Upper lobe of right lung (tissue), 1 donor: ENCODE results near the gene VMAC. TPM values are rescaled to one million over a fixed set of nuclear protein-coding genes. Genes with fewer than 3 reads are reported as not detected.

Experiments used
- ATAC-seq: fragments of 200-7000 bp; cut with Tn5 transposase; one replicate; pipeline ENCODE4 v1.9.1; 2020; ENCODE audit warnings: mild to moderate bottlenecking, moderate library complexity
- DNase-seq: peaks from one replicate; pipeline ENCODE4 v3.0.0-alpha.2; 2020
- H3K27ac ChIP-seq: fragments of 200-600 bp; one replicate; pipeline ENCODE4 v1.8.0; 2022
- H3K27me3 ChIP-seq: fragments of 200-600 bp; one replicate; pipeline ENCODE4 v1.8.0; 2022; ENCODE audit warnings: mild to moderate bottlenecking
- H3K36me3 ChIP-seq: fragments of 200-600 bp; one replicate; pipeline ENCODE4 v1.8.0; 2022
- H3K4me1 ChIP-seq: fragments of 200-600 bp; one replicate; pipeline ENCODE4 v1.8.0; 2022
- H3K4me3 ChIP-seq: fragments of 200-600 bp; one replicate; pipeline ENCODE4 v1.8.0; 2022; ENCODE audit warnings: mild to moderate bottlenecking
- H3K9me3 ChIP-seq: fragments of 200-600 bp; one replicate; pipeline ENCODE4 v1.8.0; 2022
- CTCF ChIP-seq: fragments of 200-600 bp; IDR thresholded peaks from one replicate; pipeline ENCODE4 v1.8.0; 2022; ENCODE audit warnings: antibody characterized with exemption
- intact Hi-C: fragments of 100-400 bp; cut with DNase I; formaldehyde crosslinking; loops from one replicate; pipeline ENCODE4 v1.11.0; 2022
- total RNA-seq: library from RNA; stranded (reverse); fragmentation: NEBNext Ultra II Directional; extraction: Animal tissue kit (Norgen Biotek cat#: 25700); gene quantifications from one replicate; pipeline ENCODE4 v1.2.1, GENCODE V29; 2021
- donor health status: DM: no; HTN: yes; CAD: no; lungs with severe emphysema.

Gene VMAC
- total RNA-seq, 1 donor from 2014 or later = 6.8 TPM

- Histone ChIP-seq H3K4me1 (peaks cover 64% of the 10 kb centered on the region), H3K27me3 (no peaks in the 10 kb centered on the region), H3K4me3 (no peak overlapping the region), H3K27ac (peak overlapping the region; percentile 52), H3K36me3 (peaks cover 5% of the 10 kb centered on the region), H3K9me3 (no peaks in the 10 kb centered on the region)
- DNase-seq = no peak
- intact Hi-C loops = no loop called here
- ATAC-seq = no peak
- no peak for TF ChIP-seq CTCF
Observed at GRCh38 chr19:5954293-5954692, 49.6 kb downstream of the VMAC start.

- DNase-seq (no peak), ATAC-seq (no peak)
- TF ChIP-seq CTCF = no peak
- Histone ChIP-seq H3K27me3 (no peaks in the 10 kb centered on the region), H3K4me3 (no peak overlapping the region), H3K36me3 (peaks cover 5% of the 10 kb centered on the region), H3K9me3 (no peaks in the 10 kb centered on the region), H3K27ac (peak overlapping the region; percentile 25), H3K4me1 (peaks cover 65% of the 10 kb centered on the region)
- intact Hi-C loops = no loop called here
Observed at GRCh38 chr19:5955636-5955935, 50.9 kb downstream of the VMAC start.

- TF ChIP-seq CTCF = no peak
- Histone ChIP-seq H3K4me3 (no peak overlapping the region), H3K27ac (no peak overlapping the region), H3K9me3 (no peaks in the 10 kb centered on the region), H3K4me1 (peaks cover 65% of the 10 kb centered on the region), H3K36me3 (peaks cover 5% of the 10 kb centered on the region), H3K27me3 (no peaks in the 10 kb centered on the region)
- DNase-seq = no peak
- intact Hi-C loops = no loop called here
- no peak for ATAC-seq
Observed at GRCh38 chr19:5956323-5956722, 51.7 kb downstream of the VMAC start.

- no peak for ATAC-seq
- Histone ChIP-seq H3K4me3 (no peak overlapping the region), H3K9me3 (no peaks in the 10 kb centered on the region), H3K27me3 (no peaks in the 10 kb centered on the region), H3K36me3 (peaks cover 5% of the 10 kb centered on the region), H3K27ac (no peak overlapping the region), H3K4me1 (peaks cover 65% of the 10 kb centered on the region)
- TF ChIP-seq CTCF = no peak
- no peak for DNase-seq
- intact Hi-C loops = no loop called here
Observed at GRCh38 chr19:5956728-5957127, 52.1 kb downstream of the VMAC start.

- DNase-seq (no peak), ATAC-seq (no peak)
- intact Hi-C loops = no loop called here
- no peaks in the 10 kb centered on the region for H3K9me3 ChIP-seq
- TF ChIP-seq CTCF = no peak
- peaks cover 65% of the 10 kb centered on the region for H3K4me1 ChIP-seq
- H3K4me3 ChIP-seq = no peak overlapping the region
- H3K36me3 ChIP-seq = peaks cover 5% of the 10 kb centered on the region
- no peak overlapping the region for H3K27ac ChIP-seq
- no peaks in the 10 kb centered on the region for H3K27me3 ChIP-seq
Observed at GRCh38 chr19:5957170-5957569, 52.5 kb downstream of the VMAC start.

- Histone ChIP-seq H3K27ac (no peak overlapping the region), H3K9me3 (no peaks in the 10 kb centered on the region), H3K4me3 (no peak overlapping the region), H3K4me1 (peaks cover 65% of the 10 kb centered on the region), H3K36me3 (peaks cover 5% of the 10 kb centered on the region), H3K27me3 (no peaks in the 10 kb centered on the region)
- TF ChIP-seq CTCF = no peak
- DNase-seq = no peak
- no peak for ATAC-seq
- intact Hi-C loops = no loop called here
Observed at GRCh38 chr19:5958074-5958850, 53.6 kb downstream of the VMAC start.
